Small intestine (tissue), 7 donors: Measurements from ENCODE around the gene ARTN. TPM values are rescaled to one million over a fixed set of nuclear protein-coding genes. Genes with fewer than 3 reads are reported as not detected.

Source experiments
- DNase-seq, 2 donors: peaks; one replicate each; pipeline versions ENCODE4 v3.0.0 to v3.0.0-alpha.2; 2013
- FAIRE-seq: peaks from 2 replicates; lab custom pipeline; 2012; peaks lifted over from hg19 to GRCh38; lab: Jason Lieb, UNC
- H3K27ac ChIP-seq, 3 donors: one replicate each; pipeline ENCODE4 v1.5.1; 2013; ENCODE audit warnings: low read length in 2 of 3, mild to moderate bottlenecking in 2 of 3, control low read depth in 1 of 3, inconsistent platforms in 1 of 3, low read depth in 1 of 3, moderate library complexity in 1 of 3
- H3K27me3 ChIP-seq, 3 donors: one replicate each; pipeline ENCODE4 v1.6.1; 2013; ENCODE audit warnings: low read length in 3 of 3, inconsistent platforms in 1 of 3; ENCODE audit not compliant: control insufficient read depth in 3 of 3, insufficient read depth in 3 of 3
- H3K36me3 ChIP-seq, 3 donors: one replicate each; pipeline ENCODE4 v1.6.1; 2013; ENCODE audit warnings: low read length in 3 of 3, inconsistent platforms in 1 of 3, low read depth in 1 of 3, mild to moderate bottlenecking in 1 of 3, moderate library complexity in 1 of 3; ENCODE audit not compliant: control insufficient read depth in 3 of 3, insufficient read depth in 2 of 3
- H3K4me1 ChIP-seq, 3 donors: one replicate each; pipeline ENCODE4 v1.6.1; 2013; ENCODE audit warnings: low read length in 2 of 3, inconsistent platforms in 1 of 3, low read depth in 1 of 3, mild to moderate bottlenecking in 1 of 3, moderate library complexity in 1 of 3; ENCODE audit not compliant: control insufficient read depth in 3 of 3, insufficient read depth in 2 of 3
- H3K4me3 ChIP-seq, 3 donors: one replicate each; pipeline ENCODE4 v1.5.1; 2013; ENCODE audit warnings: low read length in 3 of 3, control low read depth in 1 of 3, inconsistent platforms in 1 of 3, low read depth in 1 of 3, mild to moderate bottlenecking in 1 of 3, moderate library complexity in 1 of 3
- H3K9me3 ChIP-seq, 2 donors: one replicate each; pipeline ENCODE4 v1.6.1; 2013; ENCODE audit warnings: low read depth in 1 of 2, low read length in 1 of 2; ENCODE audit not compliant: control insufficient read depth in 2 of 2, insufficient read depth in 1 of 2
- WGBS, 3 donors: extraction: QIAGEN DNeasy Blood & Tissue Kit; methylation state at CpG; one replicate each; pipeline ENCODE4 v1.1.7; 2013; 5-methylcytosine and 5-hydroxymethylcytosine counted together
- polyA plus RNA-seq, 4 donors: library from polyadenylated mRNA; stranded (reverse) in 3 of 4; unstranded in 1 of 4; fragments of 200-250 nt in 3 of 4; fragments of 120-200 nt in 1 of 4; gene quantifications; one replicate each; pipeline versions ENCODE4 v1.2.1 to v1.2.3, GENCODE V29; 2013
- donor health status: healthy with polysubstance abuse.
- donor health status: control.
- donor health status: control.
- donor health status: Bipolar disorder and iron deficiency.
- donor health status: healthy.

Gene ARTN
- polyA plus RNA-seq, 4 donors = 0.81 to 1.2 (median 0.83) TPM; not detected in 1

GRCh38 chr1:43979261-43979527 lies 45.6 kb downstream of the ARTN start:
- peaks cover 13 to 43% (median 14%) of the 10 kb centered on the region in 3 donors for H3K4me1 ChIP-seq
- WGBS, 3 donors = 0 to 1% (median 0%) methylated on average over 5 to 45 of the region's 45 CpGs
- peak overlapping the region in 2 of 3 donors; percentile 34 to 40 for H3K27ac ChIP-seq
- H3K27me3 ChIP-seq = no peaks in the 10 kb centered on the region
- no peak for DNase-seq
- peak overlapping the region; percentile 39 to 77 (median 45) for H3K4me3 ChIP-seq
- H3K36me3 ChIP-seq = peaks cover 0 to 61% (median 3%) of the 10 kb centered on the region in 3 donors
- H3K9me3 ChIP-seq = no peaks in the 10 kb centered on the region
- FAIRE-seq = no peak

- peak overlapping the region; percentile 34 to 42 (median 40) for H3K27ac ChIP-seq
- no peaks in the 10 kb centered on the region for H3K27me3 ChIP-seq
- H3K36me3 ChIP-seq = peaks cover 0 to 66% (median 3%) of the 10 kb centered on the region in 3 donors
- FAIRE-seq = no peak
- peak overlapping the region; percentile 39 to 77 (median 45) for H3K4me3 ChIP-seq
- 3 to 4% (median 4%) methylated on average over 29 to 45 of the region's 45 CpGs for WGBS, 3 donors
- no peaks in the 10 kb centered on the region for H3K9me3 ChIP-seq
- DNase-seq = peak; percentile 60 to 82
- peaks cover 13 to 43% (median 14%) of the 10 kb centered on the region in 3 donors for H3K4me1 ChIP-seq
Observed at GRCh38 chr1:43979528-43980254, 46.1 kb downstream of the ARTN start.

- Histone ChIP-seq H3K27ac (peak overlapping the region; percentile 24 to 42 (median 34)), H3K9me3 (no peaks in the 10 kb centered on the region), H3K27me3 (no peaks in the 10 kb centered on the region), H3K4me3 (peak overlapping the region in 1 of 3 donors; percentile 39), H3K36me3 (peaks cover 0 to 73% (median 4%) of the 10 kb centered on the region in 3 donors), H3K4me1 (peaks cover 13 to 43% (median 14%) of the 10 kb centered on the region in 3 donors)
- 47 to 63% (median 58%) methylated on average over 13 of the region's 13 CpGs for WGBS, 3 donors
- FAIRE-seq (no peak), DNase-seq (peak; percentile 33 to 36)
Observed at GRCh38 chr1:43980255-43981134, 46.9 kb downstream of the ARTN start.

DNA sequence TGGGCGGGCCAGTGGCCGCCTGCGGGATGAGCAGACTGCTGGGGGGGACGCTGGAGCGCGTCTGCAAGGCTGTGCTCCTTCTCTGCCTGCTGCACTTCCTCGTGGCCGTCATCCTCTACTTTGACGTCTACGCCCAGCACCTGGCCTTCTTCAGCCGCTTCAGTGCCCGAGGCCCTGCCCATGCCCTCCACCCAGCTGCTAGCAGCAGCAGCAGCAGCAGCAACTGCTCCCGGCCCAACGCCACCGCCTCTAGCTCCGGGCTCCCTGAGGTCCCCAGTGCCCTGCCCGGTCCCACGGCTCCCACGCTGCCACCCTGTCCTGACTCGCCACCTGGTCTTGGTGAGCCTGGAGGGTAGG lies 47.5 kb downstream of the ARTN start:
- no peaks in the 10 kb centered on the region for H3K9me3 ChIP-seq
- no peaks in the 10 kb centered on the region for H3K27me3 ChIP-seq
- no peak overlapping the region for H3K27ac ChIP-seq
- H3K4me1 ChIP-seq = peaks cover 8 to 45% (median 8%) of the 10 kb centered on the region in 3 donors
- no peak for FAIRE-seq
- peaks cover 0 to 75% (median 5%) of the 10 kb centered on the region in 3 donors for H3K36me3 ChIP-seq
- 50 to 79% (median 51%) methylated on average over 20 of the region's 20 CpGs for WGBS, 3 donors
- H3K4me3 ChIP-seq = no peak overlapping the region
- peak in 1 of 2 donors; percentile 51 for DNase-seq

GRCh38 chr1:43981636-43982035 lies 48.0 kb downstream of the ARTN start:
- H3K36me3 ChIP-seq = peaks cover 0 to 71% (median 5%) of the 10 kb centered on the region in 3 donors
- FAIRE-seq (no peak), DNase-seq (no peak)
- no peaks in the 10 kb centered on the region for H3K27me3 ChIP-seq
- H3K9me3 ChIP-seq = no peaks in the 10 kb centered on the region
- peaks cover 4 to 45% (median 4%) of the 10 kb centered on the region in 3 donors for H3K4me1 ChIP-seq
- 93 to 95% (median 94%) methylated on average over 20 of the region's 20 CpGs for WGBS, 3 donors
- H3K4me3 ChIP-seq = no peak overlapping the region
- no peak overlapping the region for H3K27ac ChIP-seq

DNA sequence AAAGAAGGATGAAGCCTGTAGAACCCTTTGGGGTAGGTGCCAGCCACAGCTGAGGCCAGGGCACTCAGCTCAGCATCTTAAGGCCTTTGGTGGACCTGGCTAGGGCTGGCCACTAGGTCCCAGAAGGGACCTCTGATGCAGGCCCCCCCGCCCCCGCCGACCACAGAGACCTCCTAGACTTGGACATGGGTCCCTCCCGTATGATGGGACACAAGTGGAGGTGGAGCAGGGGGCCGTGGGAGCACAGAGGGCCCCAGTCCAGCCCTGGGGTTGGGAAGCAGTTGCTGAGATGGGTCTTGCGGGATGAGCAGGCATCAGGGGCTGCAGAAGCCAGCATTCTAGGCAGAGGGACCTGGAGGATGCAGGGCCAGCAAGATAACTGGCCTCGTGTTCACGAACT lies 48.6 kb downstream of the ARTN start:
- FAIRE-seq (no peak), DNase-seq (no peak)
- H3K4me1 ChIP-seq = peaks cover 0 to 45% (median 0%) of the 10 kb centered on the region in 3 donors

GRCh38 chr1:43982808-43983207 lies 49.2 kb downstream of the ARTN start:
- H3K9me3 ChIP-seq = no peaks in the 10 kb centered on the region
- no peak for FAIRE-seq

More for the DNA sequence above, 48.6 kb downstream of the ARTN start:
- Histone ChIP-seq H3K27ac (no peak overlapping the region), H3K36me3 (peaks cover 0 to 69% (median 5%) of the 10 kb centered on the region in 3 donors), H3K4me3 (no peak overlapping the region), H3K9me3 (no peaks in the 10 kb centered on the region), H3K27me3 (no peaks in the 10 kb centered on the region)
- 89 to 94% (median 93%) methylated on average over 8 of the region's 8 CpGs for WGBS, 3 donors

DNA sequence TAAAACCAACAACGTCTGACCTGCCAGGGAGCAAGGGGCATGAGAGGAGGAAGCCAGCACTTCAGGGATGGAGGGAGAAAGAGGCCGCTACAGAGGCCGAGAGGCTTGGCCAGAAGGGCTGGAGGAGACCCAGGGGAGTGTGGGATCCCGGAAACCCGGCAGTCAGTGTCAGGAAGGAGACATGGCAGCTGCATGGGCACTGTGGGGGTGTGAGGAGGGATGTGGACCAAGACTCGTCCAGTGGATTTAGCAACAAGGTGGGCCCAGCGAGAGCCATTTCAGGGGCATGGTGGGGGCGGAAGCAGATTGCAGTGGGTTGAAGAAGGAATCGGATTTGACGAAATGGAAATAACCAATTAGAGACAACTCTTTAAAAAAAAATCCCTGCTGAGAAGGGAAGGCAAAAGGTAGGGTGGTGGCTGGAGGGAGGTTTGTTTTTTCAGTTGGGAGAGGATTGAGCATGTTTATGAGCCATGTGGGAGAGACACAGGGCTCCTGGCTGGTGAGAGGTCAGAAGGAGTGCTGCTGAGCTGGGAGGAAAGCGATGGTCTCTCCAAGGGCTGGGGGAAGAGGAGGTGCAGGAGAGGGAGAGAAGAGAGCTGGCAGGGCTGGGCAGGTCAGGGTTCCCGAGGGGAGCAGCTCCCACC lies 49.8 kb downstream of the ARTN start:
- no peaks in the 10 kb centered on the region for H3K9me3 ChIP-seq
- 81 to 87% (median 87%) methylated on average over 12 of the region's 12 CpGs for WGBS, 3 donors
- H3K4me3 ChIP-seq = no peak overlapping the region
- FAIRE-seq = no peak
- no peaks in the 10 kb centered on the region for H3K27me3 ChIP-seq
- peaks cover 0 to 60% (median 3%) of the 10 kb centered on the region in 3 donors for H3K36me3 ChIP-seq
- peaks cover 0 to 45% (median 0%) of the 10 kb centered on the region in 3 donors for H3K4me1 ChIP-seq
- no peak for DNase-seq
- no peak overlapping the region for H3K27ac ChIP-seq

More at GRCh38 chr1:43982808-43983207, 49.2 kb downstream of the ARTN start:
- DNase-seq = no peak
- WGBS, 3 donors = 87 to 95% (median 87%) methylated on average over 15 of the region's 15 CpGs
- Histone ChIP-seq H3K4me3 (no peak overlapping the region), H3K4me1 (peaks cover 0 to 45% (median 0%) of the 10 kb centered on the region in 3 donors), H3K36me3 (peaks cover 0 to 66% (median 3%) of the 10 kb centered on the region in 3 donors), H3K27me3 (no peaks in the 10 kb centered on the region), H3K27ac (no peak overlapping the region)
